ENCODE results near the gene RERG.
"Not testable (repeated sequence)": the region's sequence is repeated elsewhere in the genome, so short reads cannot be mapped to it uniquely, and the experiment has no call there.

Gene RERG, protein sequence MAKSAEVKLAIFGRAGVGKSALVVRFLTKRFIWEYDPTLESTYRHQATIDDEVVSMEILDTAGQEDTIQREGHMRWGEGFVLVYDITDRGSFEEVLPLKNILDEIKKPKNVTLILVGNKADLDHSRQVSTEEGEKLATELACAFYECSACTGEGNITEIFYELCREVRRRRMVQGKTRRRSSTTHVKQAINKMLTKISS

DNA sequence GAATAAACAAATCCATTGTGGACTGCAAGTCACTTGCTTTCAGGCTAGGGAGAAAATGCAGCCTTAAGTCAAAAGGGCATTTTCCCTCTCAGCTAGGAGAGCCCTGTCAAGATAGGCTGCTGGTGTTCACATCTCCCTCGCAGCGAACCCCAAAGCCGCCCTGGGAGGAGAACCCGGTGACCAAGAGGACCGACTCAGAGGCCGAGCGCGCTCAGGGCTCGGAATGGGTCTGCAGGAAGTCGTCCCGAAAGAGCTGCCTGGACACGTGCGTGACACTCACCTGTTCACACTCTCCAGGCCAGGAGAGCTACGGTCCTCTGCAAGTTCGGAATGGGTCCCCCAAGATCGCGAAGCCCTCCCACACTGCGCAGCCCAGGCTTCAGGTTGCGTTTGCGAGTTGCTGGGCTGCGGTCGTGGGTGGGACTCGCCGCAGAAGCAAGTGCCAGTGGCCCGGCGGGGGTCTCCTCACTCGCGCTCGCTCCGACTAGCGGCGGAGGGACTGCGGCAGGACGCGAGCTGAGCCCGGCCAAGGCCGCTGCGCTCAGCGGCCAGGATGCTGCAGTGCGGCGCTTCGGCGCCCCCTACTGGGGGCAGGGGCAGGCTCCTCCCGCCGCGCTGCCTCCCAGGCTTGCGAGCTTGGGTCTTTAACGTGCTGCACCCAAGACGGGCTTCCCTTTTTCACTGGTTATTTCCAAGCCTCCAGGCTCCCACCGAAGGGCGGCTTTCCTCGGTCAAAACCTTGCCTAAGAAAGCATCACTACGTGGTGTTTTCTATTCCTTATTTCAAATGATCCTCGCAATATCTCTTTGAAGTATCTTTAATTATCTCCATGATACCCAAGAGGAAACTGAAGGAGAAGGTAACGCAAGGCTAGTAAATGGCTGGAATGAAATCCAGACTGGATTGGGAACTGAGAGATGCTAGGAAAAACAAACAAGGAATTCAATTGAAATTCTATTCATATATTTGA lies at the start of gene RERG:
Gene RERG (minus strand): TSS at position 503 of the 971 bp plus-strand sequence. CDS start 3,928 bp downstream, outside the sequence.
- peak; percentile 50 for DNase-seq (ENCODE audit: low read depth)

DNA sequence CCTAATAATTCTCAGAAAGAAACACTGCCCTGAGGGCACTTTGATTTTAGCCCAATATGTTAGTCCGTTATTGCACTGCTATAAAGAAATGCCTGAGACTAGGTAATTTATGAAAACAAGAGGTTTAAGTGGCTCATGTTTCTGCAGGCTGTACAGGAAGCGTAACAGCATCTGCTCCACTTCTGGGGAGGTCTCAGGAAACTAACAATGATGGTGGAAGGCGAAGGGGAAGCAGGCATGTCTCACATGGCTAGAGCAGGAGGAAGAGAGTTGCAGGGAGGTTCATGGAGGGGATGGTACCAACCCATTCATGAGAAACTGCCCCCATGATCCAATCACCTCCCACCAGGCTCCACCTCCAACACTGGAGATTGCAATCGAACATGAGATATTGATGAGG lies 49.4 kb upstream of the RERG start:
- DNase-seq (ENCODE audit: low read depth) = no peak

DNA sequence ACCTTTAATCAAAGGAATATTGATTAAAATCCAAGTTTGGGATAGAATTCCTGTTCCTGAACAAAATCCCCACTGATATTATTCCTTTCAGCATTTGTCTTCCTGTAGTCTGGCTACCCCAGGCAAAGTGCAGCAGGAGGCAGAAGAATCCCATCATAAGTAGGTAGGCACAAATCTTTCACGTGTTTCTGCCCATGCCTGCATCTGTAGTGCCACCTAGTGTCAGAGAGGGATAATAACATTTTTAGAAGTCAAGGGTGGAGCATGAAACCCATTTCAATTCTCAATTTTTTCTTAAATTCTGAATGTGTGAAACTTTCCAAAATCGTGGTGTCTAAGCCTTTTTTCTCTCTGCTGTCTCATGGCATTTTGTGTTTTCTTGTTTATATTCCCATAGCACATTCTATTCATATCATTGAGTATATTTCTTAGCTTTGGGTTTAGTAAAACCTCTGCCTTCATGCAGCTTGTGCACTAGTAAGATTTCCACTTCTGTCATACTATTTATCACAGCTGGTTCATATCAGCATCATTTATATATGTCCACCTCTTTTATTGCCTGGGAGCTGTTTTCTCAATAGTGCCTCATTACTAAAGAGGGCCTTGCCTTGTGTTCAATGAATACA lies 47.8 kb upstream of the RERG start:
- peak; percentile 2 for DNase-seq (ENCODE audit: low read depth)

DNA sequence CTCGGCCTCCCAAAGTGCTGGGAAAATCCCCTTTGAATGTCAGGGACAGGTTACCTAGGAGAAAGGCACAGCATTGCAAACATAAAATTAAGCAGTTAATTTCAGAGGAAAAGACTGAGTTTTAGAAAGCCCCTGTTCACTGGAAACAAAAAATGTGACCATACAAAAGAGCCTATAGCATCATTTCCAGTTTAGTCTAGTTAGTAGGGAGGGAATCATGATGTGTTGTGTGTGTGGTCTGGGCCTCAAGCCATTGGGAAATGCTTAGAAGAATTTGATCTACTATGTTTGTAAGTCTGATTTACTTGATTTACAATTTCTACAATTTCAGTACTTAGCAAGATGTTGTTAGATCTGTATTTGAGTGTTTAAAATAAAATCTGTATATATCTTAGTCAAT lies 47.1 kb upstream of the RERG start:
- no peak for DNase-seq (ENCODE audit: low read depth)

DNA sequence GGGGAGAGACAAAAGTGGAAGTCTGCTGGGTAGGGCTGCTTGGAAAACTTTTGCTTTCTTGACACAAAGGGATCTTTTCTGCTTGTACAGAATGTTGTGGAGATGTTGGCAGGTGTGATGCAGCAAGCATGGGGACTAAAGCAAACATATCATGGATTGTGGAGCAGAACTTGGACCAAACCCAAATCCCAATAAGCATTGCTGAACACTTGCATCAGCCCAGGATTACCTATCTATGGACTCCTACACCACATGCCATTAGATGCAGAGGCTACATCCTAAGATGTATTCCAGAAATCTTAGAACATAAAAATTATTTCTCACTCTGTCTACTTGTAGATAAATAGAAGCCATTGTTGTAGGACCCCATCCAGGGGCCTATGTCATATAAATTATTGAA lies 44.7 kb upstream of the RERG start:
- DNase-seq (ENCODE audit: low read depth) = no peak

DNA sequence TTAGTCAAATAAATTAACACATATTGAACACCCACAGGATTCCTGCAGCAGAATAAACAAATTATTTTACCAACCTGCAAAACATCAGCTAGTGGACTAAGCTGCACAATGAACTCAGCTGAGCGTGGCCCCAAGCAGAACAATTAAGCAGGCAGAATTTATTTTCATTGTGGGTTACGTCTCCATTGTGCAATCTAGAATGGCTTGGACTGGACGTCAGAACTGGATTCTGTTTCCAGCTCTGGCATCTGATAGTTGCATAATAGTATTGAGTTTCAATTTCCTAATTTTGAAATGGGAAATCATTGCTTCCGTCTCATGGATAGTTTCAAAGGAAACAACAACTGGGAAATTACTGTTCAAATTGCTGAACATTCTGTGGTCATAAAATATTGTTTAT lies 35.5 kb upstream of the RERG start:
- no peak for DNase-seq (ENCODE audit: low read depth)

DNA sequence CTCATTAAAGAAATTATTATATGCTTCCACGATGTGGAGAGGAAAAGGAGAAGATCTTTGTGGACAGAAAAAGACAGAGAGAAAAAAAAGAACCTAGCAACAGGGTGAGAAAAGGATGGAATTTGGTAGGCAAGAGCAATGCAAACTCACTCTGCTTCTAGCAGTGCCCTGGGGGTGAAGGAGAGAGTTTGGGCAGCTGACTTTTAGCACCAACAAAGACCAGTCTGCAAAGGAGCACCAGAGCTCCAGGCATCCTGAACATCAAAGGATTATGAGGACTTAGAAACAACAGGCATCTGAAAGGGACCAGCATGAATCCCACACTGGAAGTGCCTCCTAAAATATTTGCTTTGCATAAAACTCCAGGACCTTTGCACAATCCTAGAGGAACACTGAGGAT lies 32.8 kb upstream of the RERG start:
- DNase-seq (ENCODE audit: low read depth) = no peak

DNA sequence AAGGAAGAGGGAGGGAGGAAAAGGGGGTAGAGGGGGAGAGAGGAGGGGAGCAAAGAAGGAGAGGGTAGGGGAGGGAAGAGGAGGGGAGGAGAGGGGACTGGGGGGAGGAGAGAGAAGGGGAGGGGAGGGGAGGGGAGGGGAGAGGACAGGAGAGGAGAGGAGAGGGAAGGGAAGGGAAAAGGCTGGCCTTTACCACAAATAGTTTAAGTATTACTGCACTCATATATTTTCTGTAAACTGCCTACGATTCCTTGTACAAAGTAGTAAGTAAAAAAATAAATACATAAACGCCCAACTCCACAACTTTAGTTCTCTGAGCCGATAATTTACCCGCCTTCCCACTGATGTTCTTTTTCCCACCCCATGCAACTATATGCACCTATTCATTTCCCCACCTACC lies 23.7 kb upstream of the RERG start:
- no peak for DNase-seq (ENCODE audit: low read depth)

DNA sequence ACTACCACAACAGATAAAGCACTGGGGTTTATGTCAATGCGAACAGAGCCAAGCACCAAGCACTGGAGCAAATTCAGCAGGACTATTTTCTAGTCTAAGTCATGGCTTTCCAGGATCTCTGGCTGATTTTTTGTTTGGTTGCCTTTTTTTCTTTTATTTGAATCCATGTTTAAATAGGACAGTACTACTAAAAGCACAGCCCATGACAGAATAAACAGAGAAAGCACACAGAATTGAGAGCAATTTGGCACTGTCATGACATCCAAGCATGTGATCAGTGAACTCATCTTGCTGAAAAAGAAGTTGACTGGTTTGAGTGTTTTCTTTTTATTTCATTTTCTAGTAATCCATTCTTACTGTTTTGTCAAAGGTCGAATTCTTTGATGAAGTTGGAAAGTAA lies 23.1 kb upstream of the RERG start:
- DNase-seq (ENCODE audit: low read depth) = no peak

DNA sequence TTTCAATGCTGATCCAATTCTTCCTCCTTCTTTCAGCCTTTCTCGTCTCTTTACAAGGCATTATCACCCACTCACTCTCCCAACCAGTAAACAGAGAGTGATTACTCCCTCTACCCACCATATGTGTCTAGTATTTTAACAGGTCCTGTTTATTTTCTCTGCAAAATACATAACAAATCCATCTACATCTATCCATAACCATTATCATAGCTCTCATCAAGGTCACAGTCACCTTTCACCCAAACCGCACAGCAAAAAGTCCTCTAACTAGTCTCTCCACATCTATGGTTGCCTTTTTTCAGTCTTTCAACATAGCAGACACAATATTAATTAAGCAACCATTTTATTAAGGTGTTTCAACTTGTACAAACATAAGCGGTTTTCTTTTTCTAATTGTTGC lies 21.9 kb upstream of the RERG start:
- DNase-seq (ENCODE audit: low read depth) = no peak

DNA sequence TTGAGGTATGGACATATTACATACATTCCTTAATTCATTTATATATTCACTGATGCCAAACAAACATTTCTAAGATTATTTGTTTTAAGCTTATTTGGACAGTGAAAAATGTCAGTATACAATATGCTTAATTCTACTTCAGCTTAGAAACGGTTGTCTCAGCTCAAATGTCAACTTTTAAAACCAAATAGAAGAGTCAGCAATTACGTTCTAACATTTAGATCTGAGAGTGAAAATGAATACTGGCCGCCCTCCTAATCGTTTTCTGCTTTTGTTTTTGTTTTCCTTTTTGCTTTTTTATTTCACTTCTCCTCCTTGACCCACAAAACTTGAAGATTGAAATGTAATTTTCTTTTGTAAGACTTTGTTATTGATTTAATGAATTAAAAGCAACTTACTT lies 19.7 kb upstream of the RERG start:
- DNase-seq (ENCODE audit: low read depth) = no peak

DNA sequence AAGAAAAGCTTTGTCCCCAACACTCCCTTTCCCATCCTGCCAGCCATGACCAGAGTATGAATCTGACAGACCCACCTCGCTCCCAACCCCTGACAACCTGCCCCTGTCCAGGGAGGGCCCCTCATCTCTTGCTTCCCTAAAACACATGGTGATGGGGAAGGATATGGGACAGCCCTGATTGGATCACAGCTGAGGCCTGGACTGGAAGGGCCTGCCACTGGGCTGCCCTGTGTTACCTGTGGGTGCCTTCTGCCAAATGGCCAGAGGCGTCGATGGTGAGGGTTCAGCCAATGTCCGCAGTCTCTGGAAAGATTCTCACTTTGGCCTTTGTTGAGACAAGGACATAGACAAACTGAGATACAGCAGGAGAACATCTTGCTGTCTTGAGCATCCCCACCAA lies 13.3 kb upstream of the RERG start:
- no peak for DNase-seq (ENCODE audit: low read depth)

DNA sequence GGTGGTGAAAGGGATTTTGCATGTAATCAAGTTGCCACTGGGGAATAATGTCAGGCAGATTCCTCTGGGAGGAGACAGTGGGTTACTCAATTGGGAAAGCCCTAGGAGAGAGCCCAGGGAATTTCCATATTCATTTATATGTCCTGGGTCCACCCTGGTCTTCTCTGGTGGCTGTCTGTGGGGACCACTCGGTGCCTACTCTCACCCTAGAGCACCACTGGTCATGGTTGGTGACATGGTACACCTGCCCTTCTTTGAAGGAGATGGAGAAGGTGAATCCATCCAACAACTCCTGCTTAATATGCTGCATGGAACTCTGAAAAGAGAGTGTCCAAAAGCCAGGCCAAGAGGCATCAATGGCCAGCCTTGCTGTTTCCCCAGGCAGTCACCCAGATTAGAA lies 12.8 kb upstream of the RERG start:
- no peak for DNase-seq (ENCODE audit: low read depth)

DNA sequence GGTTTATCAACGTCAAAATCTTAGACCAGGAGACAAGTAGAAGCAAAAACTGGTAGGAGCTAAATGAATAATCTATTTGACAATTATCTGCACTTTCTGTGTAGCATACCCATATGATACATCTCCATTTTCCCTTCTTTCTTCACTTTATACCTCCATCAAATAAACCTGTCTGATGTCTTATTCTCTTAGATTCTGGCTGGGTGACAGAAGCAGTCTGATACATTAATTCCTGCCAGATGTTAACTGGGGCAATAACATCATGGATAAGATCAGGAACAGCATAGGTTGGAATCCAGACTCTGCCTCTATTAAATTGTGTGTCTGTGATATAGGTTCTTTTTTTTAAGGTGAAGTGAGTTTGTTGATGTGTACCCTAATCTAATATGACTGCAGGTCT lies 11.7 kb upstream of the RERG start:
- DNase-seq (ENCODE audit: low read depth) = no peak

DNA sequence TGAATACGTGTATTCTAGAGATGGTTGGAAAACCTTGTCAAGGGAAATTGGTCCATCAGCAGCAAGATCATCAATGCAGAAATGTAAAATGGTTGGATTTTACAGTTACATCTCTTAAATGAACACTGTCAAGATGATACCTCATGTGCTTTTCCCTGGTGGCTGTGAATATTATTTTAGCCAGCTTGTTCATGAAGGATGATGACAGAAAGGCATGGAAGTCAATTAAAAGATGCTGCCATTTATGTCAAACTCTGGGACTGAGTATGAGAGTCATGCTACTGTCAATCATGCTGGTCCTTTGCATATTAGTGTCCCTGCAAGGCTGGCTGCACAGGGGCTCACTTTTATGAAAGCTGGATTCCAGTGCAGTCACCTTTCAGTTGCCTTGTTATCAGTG lies 10.3 kb upstream of the RERG start:
- DNase-seq (ENCODE audit: low read depth) = no peak

DNA sequence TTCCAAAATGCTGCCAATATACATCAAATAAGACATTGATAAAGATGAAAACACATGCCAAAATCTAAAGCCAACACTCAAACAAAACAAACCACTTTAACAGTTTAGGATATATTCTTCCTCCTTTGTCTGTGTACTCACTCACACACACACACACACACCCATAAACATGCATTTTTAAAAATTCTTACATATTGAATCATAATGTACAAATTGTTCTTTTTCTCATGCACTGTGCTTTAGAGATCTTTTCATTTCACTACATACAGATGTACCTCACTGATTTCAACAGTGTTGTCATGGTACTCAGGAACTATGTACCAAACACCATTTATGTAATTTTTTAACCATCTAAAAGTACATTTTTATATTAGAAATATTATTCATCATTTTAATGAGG lies 9.5 kb upstream of the RERG start:
- no peak for DNase-seq (ENCODE audit: low read depth)

DNA sequence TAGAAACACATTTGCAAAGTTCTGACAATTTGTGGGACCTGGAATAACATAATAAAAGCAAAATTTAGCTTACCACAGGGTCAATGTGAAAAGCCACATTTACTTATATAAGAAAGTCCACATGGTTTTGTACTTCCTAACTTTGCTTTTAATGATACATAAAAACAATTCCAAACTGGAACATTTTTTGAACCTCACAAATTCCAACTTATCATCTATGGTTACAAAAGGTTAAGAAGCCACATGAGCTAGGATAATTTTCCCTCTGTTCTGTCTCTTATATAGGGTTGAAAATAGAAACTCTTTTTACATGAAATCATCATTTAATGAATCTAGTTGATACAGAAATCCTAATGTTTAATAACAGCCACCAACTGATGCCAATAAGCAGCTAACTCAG lies 8.9 kb upstream of the RERG start:
- DNase-seq (ENCODE audit: low read depth) = no peak

DNA sequence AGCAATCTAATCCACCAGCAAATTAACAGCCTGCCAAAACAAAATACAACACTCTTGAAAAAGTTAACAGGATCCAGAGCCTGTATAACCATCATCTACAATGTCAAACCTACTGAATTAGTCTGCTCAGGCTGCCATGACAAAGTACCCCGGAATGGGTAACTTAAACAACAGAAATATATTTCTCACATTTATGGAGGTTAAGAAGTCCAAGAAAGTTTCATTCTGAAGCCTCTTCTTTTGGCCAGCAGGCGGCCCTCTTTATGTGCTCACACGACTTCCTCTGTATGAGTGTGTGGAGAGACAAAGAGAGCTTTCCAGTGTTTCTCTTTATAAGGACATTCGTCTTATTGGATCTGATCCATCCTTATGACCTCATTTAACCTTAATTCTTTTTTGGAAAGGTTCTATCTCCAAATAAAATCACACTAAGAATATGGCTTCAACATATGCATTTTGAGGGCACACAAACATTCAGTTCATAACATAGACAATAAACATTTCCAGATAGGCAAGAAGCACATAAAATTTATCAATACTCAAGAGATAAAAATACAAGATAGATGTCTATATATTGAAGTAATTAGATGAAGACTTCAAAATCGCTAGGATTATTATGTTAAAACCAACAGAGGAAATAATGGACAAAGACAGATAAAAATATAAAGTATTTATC lies 5.9 kb upstream of the RERG start:
- DNase-seq (ENCODE audit: low read depth) = no peak

DNA sequence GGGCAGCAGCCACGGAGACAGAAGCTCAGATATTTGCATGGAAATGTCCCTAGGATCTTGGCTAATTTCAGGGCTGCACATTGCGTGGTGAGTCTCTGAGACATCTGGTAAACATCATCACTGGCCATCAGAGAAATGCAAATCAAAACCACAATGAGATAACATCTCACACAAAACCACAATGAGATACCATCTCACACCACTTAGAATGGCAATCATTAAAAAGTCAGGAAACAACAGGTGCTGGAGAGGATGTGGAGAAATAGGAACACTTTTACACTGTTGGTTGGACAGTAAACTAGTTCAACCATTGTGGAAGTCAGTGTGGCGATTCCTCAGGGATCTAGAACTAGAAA lies 4.6 kb upstream of the RERG start:
- not testable (repeated sequence) for DNase-seq (ENCODE audit: low read depth)

DNA sequence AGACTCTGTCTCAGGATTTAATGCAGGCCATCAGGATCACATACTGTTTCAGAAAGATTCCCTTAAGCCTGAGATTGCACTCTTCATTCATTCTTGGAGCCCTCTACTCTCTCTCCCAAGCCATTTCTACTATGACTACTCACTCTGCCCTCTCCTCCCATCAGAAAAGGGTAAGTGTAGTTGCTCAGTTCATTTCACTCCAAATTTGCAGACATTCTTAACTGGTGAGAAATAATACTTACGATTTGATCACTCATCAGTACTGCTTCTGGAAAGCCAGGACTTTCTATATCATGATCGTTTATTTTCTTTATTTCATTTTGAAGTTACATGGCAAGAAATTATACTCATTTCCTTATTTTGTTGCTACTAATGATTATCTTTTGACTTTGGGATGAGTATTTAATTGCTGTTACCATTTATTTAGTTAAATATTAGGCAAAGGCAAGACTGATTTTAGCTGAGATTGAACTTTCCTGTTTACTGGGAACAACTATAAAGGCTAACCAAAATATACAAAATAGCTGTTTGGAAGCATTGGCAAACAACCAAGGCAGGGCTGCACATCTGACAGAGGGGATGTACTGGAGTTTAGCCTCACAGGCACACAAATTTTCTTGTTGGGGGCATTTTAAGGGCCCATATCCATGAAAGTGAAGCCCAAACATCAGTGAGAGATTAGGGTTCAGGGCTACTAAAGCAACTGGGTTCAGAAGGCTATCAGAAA lies 4.1 kb upstream of the RERG start:
- DNase-seq (ENCODE audit: low read depth) = no peak

DNA sequence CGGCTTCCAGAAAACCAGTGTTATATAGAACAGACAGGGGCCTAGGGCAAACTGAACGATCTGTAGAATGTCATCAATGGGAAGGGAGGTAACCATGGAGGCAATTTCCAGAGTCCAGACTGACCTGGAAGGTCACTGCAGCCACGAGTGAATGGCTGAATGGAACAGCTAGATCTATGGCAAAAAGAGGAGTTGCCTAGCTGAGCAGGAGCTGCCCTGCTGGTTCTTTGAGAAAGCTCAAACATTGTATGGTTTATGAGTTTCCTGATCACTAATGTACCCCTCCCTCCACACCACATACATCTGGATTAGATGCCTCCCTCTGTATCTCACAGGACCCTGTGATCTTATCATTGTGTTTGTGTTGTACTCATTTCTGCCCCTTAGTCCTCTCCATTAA lies 1.0 kb upstream of the RERG start:
- DNase-seq (ENCODE audit: low read depth) = no peak

DNA sequence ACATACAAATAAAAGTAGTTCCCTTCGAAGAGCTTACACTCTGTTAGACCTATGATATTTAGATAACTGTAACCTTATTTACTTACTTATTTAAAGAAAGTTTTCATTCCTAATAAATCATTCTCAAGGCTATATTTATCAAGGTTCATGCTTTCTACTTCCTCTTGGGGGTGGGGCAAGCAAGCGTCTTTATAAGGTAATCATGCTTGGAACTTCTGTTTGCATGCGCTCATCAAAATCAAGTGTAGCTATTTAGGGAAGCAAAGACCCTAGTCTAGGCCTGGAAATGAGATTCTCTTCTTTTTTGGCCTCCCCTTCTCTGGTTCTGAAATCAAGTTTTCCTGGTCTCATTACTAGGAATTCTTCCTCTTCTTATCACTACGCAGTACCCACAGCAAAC lies 766 bp downstream of the RERG start:
- no peak for DNase-seq (ENCODE audit: low read depth)

All from stimulated activated CD4-positive, alpha-beta T cell treated with anti-CD3 and anti-CD28 coated beads, Interleukin-2, amount 100 ng/mL, for 4 hours (primary cell).